ENCODE data around the gene CA4. TPM values are rescaled to one million over a fixed set of nuclear protein-coding genes. Genes with fewer than 3 reads are reported as not detected.
"Not testable (repeated sequence)": the region's sequence is repeated elsewhere in the genome, so short reads cannot be mapped to it uniquely, and the experiment has no call there.

Gene CA4
- total RNA-seq, 1 donor from 2014 or later, result not detected

- no peak for DNase-seq (ENCODE audit: low spot score)
These were observed 23.6 kb downstream of the CA4 start for GRCh38 chr17:60173304-60173819.

- DNase-seq (ENCODE audit: low spot score), result no peak
These were observed 24.3 kb downstream of the CA4 start for GRCh38 chr17:60174035-60174434.

- DNase-seq (ENCODE audit: low spot score), result not testable (repeated sequence)
These were observed 25.0 kb downstream of the CA4 start for GRCh38 chr17:60174767-60175166.

- not testable (repeated sequence) for DNase-seq (ENCODE audit: low spot score)
These were observed 27.0 kb downstream of the CA4 start for GRCh38 chr17:60176763-60177162.

GRCh38 chr17:60178180-60178579 lies 28.4 kb downstream of the CA4 start:
- DNase-seq (ENCODE audit: low spot score), result not testable (repeated sequence)

GRCh38 chr17:60180380-60180779 lies 30.6 kb downstream of the CA4 start:
- not testable (repeated sequence) for DNase-seq (ENCODE audit: low spot score)

GRCh38 chr17:60186372-60186771 lies 36.6 kb downstream of the CA4 start:
- not testable (repeated sequence) for DNase-seq (ENCODE audit: low spot score)

GRCh38 chr17:60186846-60187745 lies 37.3 kb downstream of the CA4 start:
- not testable (repeated sequence) for DNase-seq (ENCODE audit: low spot score)

- no peak for DNase-seq (ENCODE audit: low spot score)
These were observed 39.0 kb downstream of the CA4 start for GRCh38 chr17:60188759-60189158.

GRCh38 chr17:60190032-60190431 lies 40.3 kb downstream of the CA4 start:
- not testable (repeated sequence) for DNase-seq (ENCODE audit: low spot score)

GRCh38 chr17:60193032-60193431 lies 43.3 kb downstream of the CA4 start:
- not testable (repeated sequence) for DNase-seq (ENCODE audit: low spot score)

- no peak for DNase-seq (ENCODE audit: low spot score)
These were observed 43.7 kb downstream of the CA4 start for GRCh38 chr17:60193482-60193881.

- DNase-seq (ENCODE audit: low spot score), result not testable (repeated sequence)
These were observed 44.4 kb downstream of the CA4 start for GRCh38 chr17:60194141-60194540.

GRCh38 chr17:60198630-60199029 lies 48.9 kb downstream of the CA4 start:
- DNase-seq (ENCODE audit: low spot score), result not testable (repeated sequence)

- DNase-seq (ENCODE audit: low spot score), result not testable (repeated sequence)
These were observed 56.0 kb downstream of the CA4 start for GRCh38 chr17:60205782-60206181.

GRCh38 chr17:60208302-60208701 lies 58.5 kb downstream of the CA4 start:
- not testable (repeated sequence) for DNase-seq (ENCODE audit: low spot score)

Other genes starting within 250 kb of the CA4 start
- 17.3 TPM for gene RNFT1, start 185.2 kb upstream of the CA4 start, total RNA-seq (ENCODE audit: insufficient read depth, low replicate concordance)
- 22.1 TPM for gene HEATR6, start 71.1 kb upstream of the CA4 start, total RNA-seq (ENCODE audit: insufficient read depth, low replicate concordance)
- 40.2 TPM for gene USP32, start 242.2 kb downstream of the CA4 start, total RNA-seq (ENCODE audit: insufficient read depth, low replicate concordance)